CD4-positive, alpha-beta T cell treated with Interleukin-15 for 1 hour (primary cell): ENCODE measurements around the gene ZNF25.
"Not testable (repeated sequence)": the region's sequence is repeated elsewhere in the genome, so short reads cannot be mapped to it uniquely, and the experiment has no call there.

Experiments used
- DNase-seq: peaks from one replicate; pipeline ENCODE4 v3.0.0-alpha.2; 2020

Gene ZNF25

DNA sequence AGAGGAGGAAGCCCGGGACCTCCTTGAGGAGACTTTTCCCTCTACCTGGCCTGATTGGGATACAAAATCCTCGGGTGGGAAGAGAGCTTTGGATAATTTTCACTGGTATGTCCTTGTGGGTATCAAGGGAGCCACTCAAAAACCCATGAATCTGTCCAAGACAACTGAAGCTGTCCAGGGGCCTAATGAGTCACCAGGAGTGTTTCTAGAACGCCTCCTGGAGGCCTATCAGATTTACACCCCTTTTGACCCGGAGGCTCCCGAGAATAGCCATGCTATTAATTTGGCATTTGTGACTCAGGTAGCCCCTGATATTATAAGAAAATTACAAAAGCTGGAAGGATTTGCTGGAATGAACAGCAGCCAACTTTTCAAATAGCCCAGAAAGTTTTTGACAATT is 38.6 kb downstream of the ZNF25 start:
- no peak for DNase-seq

DNA sequence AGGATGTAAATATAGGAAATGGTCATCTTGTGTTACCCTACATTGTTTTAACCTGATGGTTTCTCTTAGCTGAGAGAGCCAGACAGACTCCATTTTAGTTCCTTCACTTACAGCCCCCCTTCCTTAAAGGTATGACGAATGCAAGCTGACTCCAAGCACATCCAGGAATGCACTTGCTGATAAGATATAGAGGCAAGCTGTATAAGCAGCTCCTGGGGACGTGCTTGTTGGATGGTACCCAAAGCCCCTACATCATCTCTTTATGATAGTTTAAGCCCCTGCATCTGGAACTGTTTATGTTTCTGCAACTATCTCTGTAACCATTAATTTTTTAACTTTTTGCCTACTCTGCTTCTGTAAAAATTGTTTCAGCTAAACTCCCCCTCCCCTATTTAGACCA is 41.7 kb downstream of the ZNF25 start:
- no peak for DNase-seq

DNA sequence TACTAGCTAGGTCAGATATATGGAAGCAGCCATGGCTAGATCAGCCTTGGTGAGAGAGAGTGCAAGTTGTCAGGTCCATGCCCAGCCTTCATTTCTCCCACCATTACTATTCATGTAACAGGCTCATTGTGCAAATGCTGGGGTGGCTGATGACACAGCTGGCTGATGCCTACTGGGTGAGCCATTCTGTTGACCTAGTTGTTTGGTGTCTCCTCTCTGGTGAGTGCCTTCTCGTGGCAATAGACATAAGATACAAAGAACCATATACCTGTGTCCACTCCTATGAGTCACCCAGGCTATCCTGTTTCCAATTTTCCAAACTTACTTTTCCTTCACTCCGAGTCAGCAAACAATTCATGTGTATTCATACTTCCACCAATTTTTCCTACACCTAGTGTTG is 46.0 kb downstream of the ZNF25 start:
- DNase-seq: no peak

DNA sequence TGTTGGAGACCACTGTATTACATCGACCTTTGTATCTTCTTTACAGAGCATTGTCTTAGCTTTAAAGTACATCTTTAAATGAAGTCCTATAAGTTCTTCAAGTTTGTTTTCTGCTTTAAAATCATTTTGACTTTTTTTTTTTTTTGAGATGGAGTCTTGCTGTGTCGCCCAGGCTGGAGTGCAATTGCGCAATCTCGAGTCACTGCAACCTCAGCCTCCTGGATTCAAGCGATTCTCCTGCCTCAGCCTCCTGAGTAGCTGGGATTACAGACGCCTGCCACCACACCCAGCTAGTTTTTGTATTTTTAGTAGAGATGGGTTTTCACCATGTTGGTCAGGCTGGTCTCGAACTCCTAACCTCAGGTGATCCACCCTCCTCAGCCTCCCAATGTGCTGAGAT is 68.3 kb downstream of the ZNF25 start:
- not testable (repeated sequence) for DNase-seq

DNA sequence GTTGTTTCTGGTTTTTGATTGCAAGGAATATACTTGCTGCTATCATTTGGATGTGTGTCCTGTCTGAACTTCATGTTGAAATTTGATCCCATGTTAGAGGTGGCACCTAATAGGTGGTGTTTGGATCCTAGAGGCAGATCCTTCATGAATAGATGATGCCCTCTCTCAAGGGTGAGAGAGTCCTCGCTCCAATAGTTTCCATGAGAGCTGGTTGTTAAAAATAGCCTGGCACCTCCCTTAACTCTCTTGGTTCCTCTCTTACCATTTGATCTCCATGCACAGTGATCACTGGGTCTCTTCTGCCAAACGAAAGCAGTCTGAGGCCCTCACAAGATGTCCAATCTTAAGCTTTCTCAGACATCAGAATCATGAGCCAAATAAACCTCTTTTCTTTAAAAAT is 70.1 kb downstream of the ZNF25 start:
- DNase-seq: no peak
